Right ventricle myocardium superior (tissue), 1 donor: ENCODE measurements around the gene NAP1L5. TPM values are rescaled to one million over a fixed set of nuclear protein-coding genes. Genes with fewer than 3 reads are reported as not detected.

Experiments
- ATAC-seq: fragments of 200-7000 bp; cut with Tn5 transposase; one replicate; pipeline ENCODE4 v1.9.1; 2020; ENCODE audit warnings: mild to moderate bottlenecking; ENCODE audit not compliant: poor library complexity
- DNase-seq: peaks from one replicate; pipeline ENCODE4 v3.0.0-alpha.2; 2020
- intact Hi-C: fragments of 100-400 bp; cut with DNase I; formaldehyde crosslinking; loops from one replicate; pipeline ENCODE4 v1.11.2; 2022
- total RNA-seq: library from RNA; stranded (reverse); fragmentation: NEBNext Ultra II Directional; extraction: Animal tissue kit (Norgen Biotek cat#: 25700); gene quantifications from one replicate; pipeline ENCODE4 v1.2.1, GENCODE V29; 2021
- donor health status: DM: no; HTN: yes; CAD: no; lungs with severe emphysema.

Gene NAP1L5
- total RNA-seq, 1 donor from 2014 or later, result 1.9 TPM

DNA sequence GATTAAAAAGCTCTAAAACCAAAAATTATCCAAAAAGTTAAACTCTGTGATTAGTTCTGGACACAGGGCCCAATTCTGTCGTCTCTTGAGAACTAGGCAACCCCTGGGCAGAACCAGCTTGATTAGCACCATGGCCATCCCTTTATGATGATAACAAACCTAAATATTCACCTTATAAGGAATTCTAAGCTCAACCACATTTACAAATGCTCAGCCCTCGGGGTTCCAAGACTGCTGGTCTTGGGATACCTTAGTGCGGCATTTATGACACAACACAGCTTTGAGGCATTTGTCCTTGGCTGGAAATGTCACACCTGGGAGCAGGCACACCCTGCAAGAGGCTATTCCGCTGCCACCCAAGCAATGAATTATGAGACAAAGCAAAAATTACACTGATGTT is 27.5 kb upstream of the NAP1L5 start:
- ATAC-seq, result no peak
- intact Hi-C loops, result no loop called here
- no peak for DNase-seq

DNA sequence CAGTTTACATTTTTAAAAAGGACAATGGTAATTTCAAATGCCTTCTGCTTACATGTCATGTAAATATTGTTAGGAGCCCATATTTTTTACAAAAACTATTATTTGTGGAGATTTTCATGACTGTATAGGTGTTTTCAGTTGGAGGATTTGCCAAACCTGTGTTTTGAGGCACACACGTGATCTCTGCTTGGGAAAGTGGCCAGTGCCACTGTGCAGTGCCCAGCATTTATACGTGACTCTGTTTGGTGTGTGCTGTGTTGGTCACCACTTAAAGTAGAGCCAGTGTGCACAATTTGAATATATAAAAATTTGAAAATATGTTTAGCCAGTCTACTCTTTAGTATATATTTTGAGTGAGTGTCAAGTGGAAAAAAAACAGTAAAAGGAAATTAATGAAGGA is 26.8 kb upstream of the NAP1L5 start:
- intact Hi-C loops, result no loop called here
- DNase-seq (no peak), ATAC-seq (peak; percentile 25)

DNA sequence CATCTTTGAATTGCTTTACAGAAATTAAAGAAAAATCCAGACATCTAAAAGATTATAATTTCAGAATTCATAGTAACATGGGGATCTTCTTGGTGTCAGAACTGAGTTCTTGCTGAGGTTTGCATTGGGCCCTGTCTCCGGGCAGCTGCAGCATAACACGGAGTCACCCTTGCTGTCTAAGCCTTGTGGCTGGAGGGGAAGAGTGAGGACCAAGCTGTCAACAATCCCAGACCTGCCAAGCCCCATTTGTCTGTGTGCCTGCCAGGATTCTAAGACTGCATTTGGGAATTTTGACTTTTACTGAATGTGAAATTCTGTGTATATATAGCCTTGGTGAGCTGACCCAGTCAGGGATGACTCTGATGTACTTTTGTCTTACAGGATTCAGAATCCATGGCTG is 25.2 kb upstream of the NAP1L5 start:
- intact Hi-C loops, result no loop called here
- ATAC-seq (peak; percentile 78), DNase-seq (peak; percentile 65)

DNA sequence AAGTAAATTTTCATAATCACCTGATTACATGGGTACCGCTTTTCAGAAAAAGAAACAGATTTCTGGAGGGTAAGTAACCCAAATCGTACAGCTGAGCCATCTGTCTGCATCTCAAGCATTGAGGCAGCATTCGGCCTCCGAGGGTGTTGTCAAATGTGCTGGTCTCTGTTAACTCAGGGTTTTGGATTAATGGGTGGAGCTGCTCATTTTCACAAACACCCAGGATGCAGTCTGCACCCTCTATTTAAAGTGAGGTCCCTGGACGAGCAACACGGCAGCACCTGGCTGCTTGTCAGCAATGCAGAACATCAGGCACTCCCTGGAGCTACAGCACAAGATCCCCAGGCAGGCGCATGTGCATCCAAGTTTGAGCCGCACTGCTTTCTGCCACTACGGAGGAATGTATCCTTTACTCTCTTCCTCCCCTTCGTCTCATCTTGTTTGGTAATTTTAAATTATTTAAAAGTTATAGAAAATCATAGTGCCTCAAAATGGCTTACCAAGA is 24.7 kb upstream of the NAP1L5 start:
- ATAC-seq, result peak; percentile 67
- DNase-seq, result peak; percentile 60
- intact Hi-C loops, result no loop called here

DNA sequence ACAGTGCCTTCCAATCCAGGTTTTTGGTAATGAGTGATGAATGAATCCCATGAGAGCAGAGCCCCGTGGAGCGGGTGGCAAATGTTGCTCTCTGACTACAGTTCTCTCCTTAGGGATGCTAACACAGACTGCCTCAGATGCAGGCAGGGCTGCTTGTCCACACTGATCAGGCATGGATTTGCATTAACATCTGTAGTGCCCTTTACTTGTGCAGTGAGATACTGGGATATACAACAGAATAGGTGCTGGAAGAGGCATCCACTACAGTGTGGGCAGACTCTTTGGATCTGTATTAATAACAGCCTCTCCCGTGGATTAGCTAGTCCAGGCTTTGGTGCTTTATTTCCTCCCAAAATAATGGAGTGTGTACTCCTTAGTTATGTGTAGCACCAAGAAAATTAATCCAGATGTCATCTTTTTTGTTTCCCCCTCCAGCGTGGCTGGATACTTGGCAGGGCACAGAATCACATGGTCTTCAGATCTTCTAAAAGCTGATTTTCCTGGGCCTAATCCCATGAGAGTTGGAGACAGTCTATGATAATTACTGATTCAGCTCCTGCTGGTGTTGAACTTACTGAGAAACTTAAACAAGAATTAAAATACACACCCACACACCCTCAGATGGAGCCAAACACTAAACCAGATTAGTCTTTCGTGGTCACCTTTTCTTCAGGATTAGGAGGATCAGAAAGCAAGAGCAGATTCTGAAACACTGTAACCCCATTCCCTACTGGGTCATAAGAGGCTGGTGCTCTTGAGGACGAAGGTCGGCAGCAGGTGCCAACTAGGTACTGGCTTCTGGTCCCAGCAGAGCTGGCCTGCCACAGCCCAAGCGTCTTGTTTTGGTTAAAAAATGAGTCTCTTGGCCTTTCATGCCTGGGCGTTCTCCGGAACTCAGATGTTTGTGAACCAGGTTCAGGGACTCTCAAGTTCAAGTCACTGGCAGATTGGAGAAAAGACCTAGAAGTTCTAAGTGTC is 23.1 kb upstream of the NAP1L5 start:
- DNase-seq (no peak), ATAC-seq (peak; percentile 14)
- intact Hi-C loops, result no loop called here

DNA sequence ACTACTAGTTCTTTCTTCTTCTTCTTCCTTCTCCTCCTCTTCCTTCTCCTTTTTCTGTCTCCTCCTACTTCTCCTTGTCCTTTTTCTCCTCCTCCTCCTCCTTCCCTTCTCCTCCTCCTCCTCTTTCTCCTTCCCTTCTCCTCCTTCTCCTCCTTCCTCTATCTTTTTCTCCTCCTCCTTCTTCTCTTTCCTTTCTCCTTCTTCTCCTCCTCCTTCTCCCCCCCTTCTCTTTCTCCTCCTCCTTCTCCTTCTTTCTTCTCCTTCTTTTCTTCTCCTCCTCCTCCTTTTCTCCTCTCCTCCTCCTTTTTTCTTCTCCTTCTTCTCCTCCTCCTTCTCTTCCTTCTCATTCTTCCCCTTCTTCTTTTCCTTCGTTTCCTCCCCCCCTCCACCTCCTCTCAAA is 21.8 kb upstream of the NAP1L5 start:
- intact Hi-C loops, result no loop called here
- ATAC-seq (no peak), DNase-seq (no peak)

DNA sequence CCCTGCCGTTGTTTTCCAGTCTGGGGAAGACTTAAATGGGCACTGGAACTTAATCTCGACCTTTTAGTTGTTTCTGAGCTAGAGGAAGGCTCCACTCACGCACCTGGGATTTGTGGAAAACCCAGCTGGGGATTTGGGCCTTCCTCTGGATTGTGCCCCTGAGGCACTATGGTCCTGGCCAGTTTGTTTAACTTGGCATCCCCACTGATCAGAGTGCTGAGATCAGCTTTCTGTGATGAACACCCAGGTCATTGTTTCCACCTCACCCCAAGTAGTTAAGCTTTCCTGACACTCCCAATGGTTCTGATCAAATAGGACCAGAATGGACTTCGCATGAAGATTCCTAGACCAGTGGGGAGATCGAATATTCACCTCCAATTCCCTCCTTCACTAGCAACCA is 20.5 kb upstream of the NAP1L5 start:
- DNase-seq, result no peak
- ATAC-seq, result no peak
- intact Hi-C loops, result no loop called here

DNA sequence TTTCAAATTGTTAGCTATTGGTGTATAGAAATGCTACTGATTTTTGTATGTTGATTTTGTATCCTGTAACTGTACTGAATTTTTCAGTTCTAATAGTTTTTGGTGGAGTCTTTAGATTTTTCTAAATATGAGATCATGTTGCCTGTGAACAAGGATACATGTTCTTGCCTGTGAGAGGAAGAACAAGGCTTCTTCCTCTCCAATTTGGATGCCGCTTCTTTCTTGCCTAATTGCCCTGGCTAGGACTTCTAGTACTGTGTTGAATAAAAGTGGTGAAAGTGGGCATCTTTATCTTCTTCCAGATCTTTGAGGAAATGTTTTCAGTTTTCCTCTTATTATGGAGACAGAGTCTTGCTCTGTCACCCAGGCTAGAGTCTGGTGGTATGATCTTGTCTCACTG is 16.2 kb upstream of the NAP1L5 start:
- no peak for DNase-seq
- ATAC-seq, result no peak
- intact Hi-C loops, result no loop called here

DNA sequence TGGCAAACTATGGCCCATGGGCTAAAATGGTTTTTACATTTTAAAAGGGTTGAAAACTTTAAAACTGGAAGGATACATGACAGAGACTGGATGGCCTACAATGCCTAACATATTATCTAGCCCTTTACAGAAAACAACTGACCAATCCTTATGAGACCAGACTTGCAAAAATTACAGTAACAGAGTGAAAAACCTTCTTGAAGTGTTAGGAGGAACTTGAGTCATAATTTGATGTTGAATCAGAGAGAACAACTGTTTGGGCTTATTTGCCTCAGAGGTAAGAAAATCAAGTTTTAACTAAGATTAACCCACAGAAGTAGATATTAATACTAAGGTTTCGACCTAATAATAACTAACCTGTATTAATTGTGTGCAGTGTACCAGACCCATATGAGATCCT is 12.4 kb upstream of the NAP1L5 start:
- no peak for ATAC-seq
- no peak for DNase-seq
- intact Hi-C loops, result loop anchor here (5.0 to 10.0 kb wide), 2 partner anchors 105 to 312 kb away; no protein-coding TSS in a partner anchor

DNA sequence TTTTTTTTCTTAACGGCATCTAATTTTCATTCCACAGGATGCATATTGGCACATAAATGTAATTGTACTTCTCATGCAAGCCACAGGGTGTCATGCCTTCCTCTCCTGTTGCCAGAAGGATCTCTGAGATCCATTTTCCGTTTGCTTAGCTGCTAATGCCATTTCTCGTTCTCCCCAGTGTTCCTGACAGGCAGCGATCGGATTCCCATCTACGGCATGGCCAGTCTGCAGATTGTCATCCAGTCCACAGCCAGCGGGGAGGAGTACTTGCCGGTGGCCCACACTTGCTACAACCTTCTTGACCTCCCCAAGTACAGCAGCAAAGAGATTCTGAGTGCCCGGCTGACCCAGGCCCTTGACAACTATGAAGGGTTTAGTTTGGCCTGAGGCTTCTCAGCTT is 8.9 kb upstream of the NAP1L5 start:
- DNase-seq, result no peak
- peak; percentile 87 for ATAC-seq
- intact Hi-C loops, result loop anchor here (5.0 to 10.0 kb wide), 2 partner anchors 108 to 316 kb away; no protein-coding TSS in a partner anchor

DNA sequence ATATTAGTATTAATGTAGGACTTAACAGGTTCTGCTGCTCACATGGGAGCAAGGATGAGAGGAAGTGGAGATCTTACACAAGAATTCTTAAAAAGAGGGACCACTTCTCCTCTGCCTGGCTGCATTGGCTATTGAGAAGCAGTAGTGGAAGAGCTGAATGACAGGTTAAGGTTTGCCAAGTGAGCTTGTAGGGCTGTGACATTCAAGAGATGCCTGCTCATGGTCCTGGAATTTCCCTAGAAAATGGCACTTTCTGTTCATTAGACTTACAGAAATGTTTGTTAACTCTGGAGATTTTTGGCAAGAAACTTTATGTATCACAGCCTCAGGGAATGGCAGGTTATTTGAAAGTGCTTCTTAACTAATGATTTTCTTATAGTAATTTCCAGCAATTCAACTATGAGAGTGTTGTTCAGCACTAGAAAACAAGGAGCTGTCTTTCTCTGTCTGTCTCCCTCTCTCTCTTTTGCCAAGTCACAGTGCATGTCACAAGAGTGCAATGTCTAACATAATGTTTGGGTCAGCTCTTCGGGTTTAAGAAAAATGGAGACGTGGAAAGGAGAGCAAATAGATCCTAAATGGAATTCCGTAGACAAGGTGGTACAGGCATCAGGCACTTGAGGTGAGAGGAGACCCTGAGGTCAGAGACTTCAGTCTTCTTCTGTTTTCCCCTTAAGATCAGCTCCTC is 8.3 kb upstream of the NAP1L5 start:
- intact Hi-C loops, result loop anchor here (5.0 to 10.0 kb wide), 2 partner anchors 109 to 316 kb away; no protein-coding TSS in a partner anchor
- DNase-seq, result no peak
- peak; percentile 18 for ATAC-seq

DNA sequence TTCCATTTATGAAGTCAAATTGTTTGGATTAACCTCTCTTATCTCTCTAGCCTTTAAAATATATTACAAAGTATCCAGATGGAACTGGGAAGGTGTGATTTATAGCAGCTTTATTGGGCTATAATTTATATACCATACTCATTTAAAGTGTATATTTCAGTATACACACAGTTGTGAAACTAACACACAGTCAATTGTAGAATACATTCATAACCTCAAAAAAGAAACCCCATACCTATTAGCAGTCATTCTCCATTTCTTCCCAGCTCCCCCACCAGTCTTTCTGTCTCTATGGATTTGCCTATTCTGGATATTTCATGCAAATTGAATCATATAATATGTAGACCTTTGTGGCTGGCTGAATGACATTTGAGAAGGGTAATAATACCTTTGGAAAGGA is 7.6 kb upstream of the NAP1L5 start:
- DNase-seq (no peak), ATAC-seq (no peak)
- intact Hi-C loops, result loop anchor here (5.0 to 10.0 kb wide), 2 partner anchors 110 to 317 kb away; no protein-coding TSS in a partner anchor

DNA sequence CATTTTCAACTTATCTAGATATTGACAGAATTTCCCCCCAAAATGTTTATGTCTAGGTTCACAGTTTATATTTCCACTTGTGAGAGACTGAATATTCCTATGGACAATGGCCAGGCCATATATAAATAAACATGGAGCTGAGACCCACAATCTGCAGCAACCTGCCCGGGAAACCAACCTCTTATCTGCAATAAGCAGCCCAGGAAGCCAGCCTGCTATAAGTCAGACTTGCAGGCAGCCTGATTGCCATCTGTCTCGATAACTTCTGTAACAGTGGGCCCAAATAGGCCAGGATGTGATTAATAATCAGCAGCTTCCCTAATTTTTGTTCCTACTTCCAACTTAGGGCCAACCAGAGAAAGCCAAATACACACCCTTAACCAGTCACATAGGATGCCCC is 5.2 kb upstream of the NAP1L5 start:
- no peak for ATAC-seq

DNA sequence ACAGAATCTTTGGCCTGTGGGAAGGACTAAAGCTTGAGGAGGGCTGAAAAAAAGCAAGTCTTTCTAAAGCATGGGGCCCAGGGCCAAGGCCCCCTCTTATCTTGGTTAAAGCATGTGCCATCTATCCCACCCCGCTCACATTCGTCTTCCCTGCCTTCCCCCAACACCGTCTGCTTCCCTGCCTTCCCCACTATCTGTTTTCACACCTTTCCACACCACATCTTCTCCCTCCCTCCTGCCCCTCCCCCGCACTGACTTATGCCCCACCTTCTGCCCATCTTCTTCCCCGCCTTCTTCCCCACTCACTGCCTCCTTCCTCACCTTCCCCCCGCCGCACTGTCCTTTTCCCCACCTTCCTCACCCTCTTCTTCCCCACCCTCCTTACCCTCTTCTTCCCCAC is 890 bp upstream of the NAP1L5 start:
- intact Hi-C loops, result no loop called here
- ATAC-seq, result no peak
- DNase-seq, result no peak

More for the DNA sequence above, 5.2 kb upstream of the NAP1L5 start:
- DNase-seq, result no peak
- intact Hi-C loops, result loop anchor here (10.0 kb wide), 1 partner anchor 112 kb away; no protein-coding TSS in a partner anchor

DNA sequence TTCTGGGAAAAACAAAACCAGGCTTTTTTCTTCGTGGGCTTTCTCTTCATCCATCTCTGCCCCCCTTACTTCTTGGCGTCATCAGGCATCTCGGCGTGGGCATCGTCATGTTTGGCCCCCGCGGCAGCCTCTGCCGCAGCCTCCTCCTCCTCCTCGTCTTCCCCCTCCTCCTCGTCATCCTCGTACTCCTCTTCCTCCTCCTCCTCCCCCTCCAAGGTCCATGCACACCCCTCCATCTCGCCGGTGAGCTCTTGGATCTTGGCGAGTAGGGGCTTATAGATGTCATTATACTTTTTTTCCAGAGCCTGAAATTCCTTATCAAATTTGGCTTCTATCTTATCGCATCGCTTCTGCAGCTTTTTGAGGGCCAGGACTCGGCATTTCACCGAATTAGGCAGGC is 488 bp downstream of the NAP1L5 start:
- ATAC-seq, result peak; percentile 44
- DNase-seq, result no peak
- intact Hi-C loops, result no loop called here

DNA sequence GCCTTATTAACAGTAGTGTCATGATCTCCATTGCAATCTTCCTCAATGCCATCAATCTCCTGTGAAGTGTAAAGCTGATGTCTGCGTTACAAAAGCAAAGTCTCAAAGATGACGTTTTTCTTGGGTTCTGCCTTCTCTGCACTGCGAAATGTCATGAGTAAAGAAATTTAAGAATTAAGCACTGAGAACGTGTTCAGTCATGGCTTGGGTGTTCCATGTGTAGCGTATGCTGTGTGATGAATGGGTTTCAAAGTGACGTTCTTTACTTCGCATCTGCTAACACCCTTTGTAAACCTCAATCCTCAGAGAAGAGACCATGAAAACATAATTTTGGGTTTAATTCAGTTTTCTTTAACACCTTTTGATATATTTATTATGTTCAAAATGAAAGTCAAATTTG is 999 bp downstream of the NAP1L5 start:
- DNase-seq (no peak), ATAC-seq (no peak)
- intact Hi-C loops, result no loop called here

DNA sequence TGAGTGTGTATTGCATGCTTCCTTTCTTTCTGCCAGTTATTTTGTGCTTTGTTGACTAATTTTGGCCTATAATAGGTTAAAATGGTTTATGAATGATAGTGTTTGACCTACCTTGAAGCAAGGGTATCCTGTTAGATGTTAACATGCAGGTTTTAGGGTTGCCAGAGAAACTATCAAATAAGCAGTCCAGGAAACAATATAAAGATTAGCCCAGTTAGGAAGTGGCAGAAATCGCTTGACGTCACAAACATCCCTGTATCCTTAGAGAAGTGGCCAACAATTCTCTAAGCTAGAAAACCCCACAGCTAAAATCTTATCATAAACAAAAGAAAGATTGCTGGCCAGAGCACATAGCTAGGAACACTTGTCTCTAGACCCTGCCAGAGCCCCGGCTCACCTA is 3.8 kb downstream of the NAP1L5 start:
- no peak for DNase-seq
- intact Hi-C loops, result no loop called here
- no peak for ATAC-seq

DNA sequence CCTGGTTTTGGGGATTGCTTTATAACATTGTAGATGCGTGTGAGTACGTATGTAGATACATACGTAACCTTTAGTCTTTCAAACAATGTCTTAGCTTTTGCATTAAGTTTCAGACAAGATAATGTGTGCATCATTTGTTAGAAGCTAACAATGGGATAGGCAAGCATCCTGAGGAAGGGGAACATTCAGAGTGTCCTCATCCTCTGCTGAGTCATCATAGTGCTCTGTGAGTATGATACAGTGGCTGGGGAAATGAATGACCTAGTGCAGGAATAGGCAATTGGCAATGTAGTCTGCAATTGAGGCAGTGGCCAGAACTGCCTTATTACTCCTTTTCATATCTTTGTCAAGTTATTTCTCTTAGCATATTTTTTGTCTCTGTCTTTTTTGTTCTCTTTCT is 7.3 kb downstream of the NAP1L5 start:
- ATAC-seq (peak; percentile 88), DNase-seq (no peak)
- intact Hi-C loops, result no loop called here

DNA sequence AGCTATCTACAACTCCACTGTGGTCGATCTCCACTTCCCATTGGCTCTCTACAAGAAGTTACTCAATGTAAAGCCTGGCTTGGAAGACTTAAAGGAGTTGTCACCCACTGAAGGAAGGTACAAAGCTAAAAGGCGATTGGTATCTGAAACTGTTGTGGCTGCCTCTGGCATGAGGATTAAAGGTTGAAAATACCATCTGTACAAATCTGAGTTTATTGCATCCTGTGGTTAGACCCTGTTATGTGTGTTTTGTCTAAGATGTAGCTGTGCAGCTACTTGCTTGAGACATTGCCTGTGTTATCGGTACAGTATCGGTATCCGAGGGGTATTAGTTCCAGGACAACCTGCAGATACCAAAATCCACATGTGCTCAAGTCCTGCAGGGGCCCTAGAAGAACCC is 16.4 kb downstream of the NAP1L5 start:
- intact Hi-C loops, result no loop called here
- DNase-seq, result no peak
- ATAC-seq, result no peak

DNA sequence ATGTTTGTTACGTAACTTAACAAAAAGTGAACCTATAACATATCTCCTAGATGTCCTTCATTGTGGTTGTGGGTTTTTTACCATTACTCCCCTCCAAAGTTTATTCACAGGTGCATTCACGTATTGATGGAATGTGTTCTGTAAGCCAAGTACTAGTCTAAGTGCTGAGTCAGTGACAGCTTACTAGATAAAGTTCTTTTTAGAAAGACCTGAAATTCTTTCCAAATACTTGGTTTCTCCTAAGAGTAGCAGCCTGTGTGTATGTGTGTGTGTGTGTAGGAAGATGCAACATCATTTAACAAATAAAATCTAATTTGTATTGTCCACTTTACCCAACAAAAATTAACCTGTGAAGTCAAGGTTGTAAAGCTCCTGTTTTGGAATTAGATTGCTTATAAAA is 22.1 kb downstream of the NAP1L5 start:
- ATAC-seq (no peak), DNase-seq (no peak)
- intact Hi-C loops, result no loop called here
